Adrenal gland (tissue), 5 donors: ENCODE measurements around the gene UNC93A.
"Not testable (repeated sequence)": the region's sequence is repeated elsewhere in the genome, so short reads cannot be mapped to it uniquely, and the experiment has no call there.

ENCODE experiments used
- POLR2A ChIP-seq, 2 donors: fragments of 450-650 bp; IDR thresholded peaks; one replicate each; pipeline ENCODE4 v1.6.1; 2017; ENCODE audit warnings: antibody characterized with exemption in 2 of 2, mild to moderate bottlenecking in 2 of 2, moderate library complexity in 1 of 2
- TF ChIP-seq, protein P1 (sequence below), 6 experiments: fragments of 450-650 bp in 4 of 6; fragments of 200-600 bp in 2 of 6; sonication (generic) in 1 of 6; IDR thresholded peaks; 1 replicate in 5 of 6; 2 replicates in 1 of 6; pipeline versions ENCODE4 v1.5.1 to v1.8.0; 2016 to 2021; ENCODE audit warnings: antibody characterized with exemption in 6 of 6, mild to moderate bottlenecking in 2 of 6, moderate library complexity in 1 of 6
- donor health status: DM: no; HTN: no; CAD: no.

DNA sequence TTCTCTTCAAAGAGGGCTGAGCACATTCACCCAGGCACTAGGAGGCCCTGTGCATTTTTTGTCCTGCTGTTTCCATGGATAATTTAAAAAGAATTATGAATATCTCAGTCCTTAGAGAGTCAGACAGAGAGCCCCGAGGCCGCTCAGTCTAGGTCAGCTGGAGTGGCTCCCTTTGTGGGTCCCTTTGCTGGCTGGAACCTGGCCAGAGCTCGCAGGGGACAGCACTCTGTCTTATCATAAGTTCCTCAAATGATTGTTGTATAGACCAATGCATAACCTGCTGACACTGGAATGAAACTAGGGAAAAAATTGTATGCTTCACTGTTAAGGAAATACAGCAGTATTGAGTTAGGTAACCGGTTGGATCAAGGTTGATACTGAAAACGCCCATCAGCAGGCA is 10.6 kb upstream of the UNC93A start:
- TF ChIP-seq, protein P1, sequence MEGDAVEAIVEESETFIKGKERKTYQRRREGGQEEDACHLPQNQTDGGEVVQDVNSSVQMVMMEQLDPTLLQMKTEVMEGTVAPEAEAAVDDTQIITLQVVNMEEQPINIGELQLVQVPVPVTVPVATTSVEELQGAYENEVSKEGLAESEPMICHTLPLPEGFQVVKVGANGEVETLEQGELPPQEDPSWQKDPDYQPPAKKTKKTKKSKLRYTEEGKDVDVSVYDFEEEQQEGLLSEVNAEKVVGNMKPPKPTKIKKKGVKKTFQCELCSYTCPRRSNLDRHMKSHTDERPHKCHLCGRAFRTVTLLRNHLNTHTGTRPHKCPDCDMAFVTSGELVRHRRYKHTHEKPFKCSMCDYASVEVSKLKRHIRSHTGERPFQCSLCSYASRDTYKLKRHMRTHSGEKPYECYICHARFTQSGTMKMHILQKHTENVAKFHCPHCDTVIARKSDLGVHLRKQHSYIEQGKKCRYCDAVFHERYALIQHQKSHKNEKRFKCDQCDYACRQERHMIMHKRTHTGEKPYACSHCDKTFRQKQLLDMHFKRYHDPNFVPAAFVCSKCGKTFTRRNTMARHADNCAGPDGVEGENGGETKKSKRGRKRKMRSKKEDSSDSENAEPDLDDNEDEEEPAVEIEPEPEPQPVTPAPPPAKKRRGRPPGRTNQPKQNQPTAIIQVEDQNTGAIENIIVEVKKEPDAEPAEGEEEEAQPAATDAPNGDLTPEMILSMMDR (IDR thresholded peaks at IDR 0.05), result not testable (repeated sequence)
- TF ChIP-seq POLR2A (IDR thresholded peaks at IDR 0.05), result not testable (repeated sequence)
